GM23248 (cell line): ENCODE data around the gene SLC7A8. TPM values are rescaled to one million over a fixed set of nuclear protein-coding genes. Genes with fewer than 3 reads are reported as not detected.

Experiments
- DNase-seq: peaks from one replicate; pipeline ENCODE4 v3.0.0-alpha.2; 2015
- H2AFZ ChIP-seq: fragments of 200-600 bp; sonication (generic); 2 replicates; pipeline ENCODE4 v1.6.1; 2016; ENCODE audit warnings: antibody characterized with exemption
- H3F3A ChIP-seq: fragments of 200-600 bp; sonication (generic); 2 replicates; pipeline ENCODE4 v1.6.1; 2016; ENCODE audit warnings: mild to moderate bottlenecking, antibody characterized with exemption, mixed run types; ENCODE audit not compliant: insufficient read depth
- H3K27ac ChIP-seq: fragments of 200-600 bp; sonication (generic); 2 replicates; pipeline ENCODE4 v1.5.1; 2016; ENCODE audit warnings: mild to moderate bottlenecking
- H3K27me3 ChIP-seq: fragments of 200-600 bp; sonication (generic); replicated peaks from 2 replicates; pipeline ENCODE4 v1.6.1; 2016; ENCODE audit warnings: mild to moderate bottlenecking; ENCODE audit not compliant: insufficient read depth
- H3K36me3 ChIP-seq: fragments of 200-600 bp; sonication (generic); 2 replicates; pipeline ENCODE4 v1.6.1; 2016; ENCODE audit warnings: low read depth, mild to moderate bottlenecking
- H3K4me1 ChIP-seq: fragments of 200-600 bp; sonication (generic); 2 replicates; pipeline ENCODE4 v1.6.1; 2016; ENCODE audit warnings: mild to moderate bottlenecking; ENCODE audit not compliant: insufficient read depth
- H3K4me2 ChIP-seq: fragments of 200-600 bp; sonication (generic); one replicate; pipeline ENCODE4 v1.6.1; 2016; ENCODE audit warnings: mild to moderate bottlenecking; ENCODE audit not compliant: unreplicated experiment
- H3K4me3 ChIP-seq: fragments of 200-600 bp; sonication (generic); 2 replicates; pipeline ENCODE4 v1.5.1; 2016; ENCODE audit warnings: mild to moderate bottlenecking
- H3K79me2 ChIP-seq: fragments of 200-600 bp; sonication (generic); 2 replicates; pipeline ENCODE4 v1.6.1; 2016; ENCODE audit warnings: mild to moderate bottlenecking; ENCODE audit not compliant: insufficient read depth
- H3K9ac ChIP-seq: fragments of 200-600 bp; sonication (generic); 2 replicates; pipeline ENCODE4 v1.6.1; 2016; ENCODE audit warnings: mild to moderate bottlenecking
- H3K9me2 ChIP-seq: fragments of 200-600 bp; sonication (generic); 2 replicates; pipeline ENCODE4 v1.6.1; 2016; ENCODE audit warnings: mixed run types, mild to moderate bottlenecking, moderate library complexity; ENCODE audit not compliant: insufficient read depth
- H3K9me3 ChIP-seq: fragments of 200-600 bp; sonication (generic); one replicate; pipeline ENCODE4 v1.6.1; 2017; ENCODE audit warnings: low read depth
- H4K20me1 ChIP-seq: fragments of 200-600 bp; sonication (generic); 2 replicates; pipeline ENCODE4 v1.6.0; 2016; ENCODE audit not compliant: insufficient read depth
- EZH2 ChIP-seq: fragments of 200-600 bp; sonication (generic); IDR thresholded peaks from 2 replicates; pipeline ENCODE4 v1.6.1; 2018; ENCODE audit warnings: antibody characterized with exemption, mild to moderate bottlenecking; ENCODE audit not compliant: insufficient read depth, poor library complexity, severe bottlenecking
- EZH2phosphoT487 ChIP-seq: fragments of 200-600 bp; sonication (generic); IDR thresholded peaks from 2 replicates; pipeline ENCODE4 v1.6.1; 2018; ENCODE audit warnings: antibody characterized with exemption, moderate library complexity, mild to moderate bottlenecking, low read depth; ENCODE audit not compliant: insufficient read depth
- WGBS, 2 experiments: methylation state at CpG; one replicate each; pipeline ENCODE4 v1.1.6; 2015 to 2017; ENCODE audit warnings: low lambda C conversion rate in 2 of 2, low coverage in 1 of 2; ENCODE audit errors: missing lambda C conversion rate in 2 of 2; 5-methylcytosine and 5-hydroxymethylcytosine counted together
- in situ Hi-C: fragments of 300-500 bp; cut with MboI; formaldehyde crosslinking; loops from 2 replicates; pipeline ENCODE4 v1.15.0; 2020
- polyA plus RNA-seq: library from polyadenylated mRNA; unstranded; fragments of >200 nt; fragmentation: Nextera tagmentation; extraction: Ambion mirVana; gene quantifications from 2 replicates; pipeline ENCODE4 v1.2.1, GENCODE V29; 2016
- total RNA-seq: library from RNA; depleted of rRNA; stranded (reverse); fragments of >200 nt; shearing (Covaris generic); gene quantifications from 2 replicates; pipeline ENCODE4 v1.2.3, GENCODE V29; 2014

The SLC7A8 gene
- total and polyA plus RNA-seq, 2 experiments from 2014 or later = 6.7 to 9.9 TPM

- no peaks in the 10 kb centered on the region for H3K79me2 ChIP-seq
- H3K27me3 ChIP-seq = no peaks in the 10 kb centered on the region
- H3K4me1 ChIP-seq = peaks cover 19% of the 10 kb centered on the region
- H3K36me3 ChIP-seq = no peaks in the 10 kb centered on the region
- no peak overlapping the region for H3K4me2 ChIP-seq
- H4K20me1 ChIP-seq = no peaks in the 10 kb centered on the region
- H3K9me2 ChIP-seq = no peaks in the 10 kb centered on the region
- no peaks in the 10 kb centered on the region for H3K9me3 ChIP-seq
- H2AFZ ChIP-seq = no peak overlapping the region
- H3F3A ChIP-seq = peaks cover 7% of the 10 kb centered on the region; the same call in 1 of the 2 replicates
- no peak overlapping the region for H3K9ac ChIP-seq
- H3K4me3 ChIP-seq = no peak overlapping the region
- no peak for TF ChIP-seq EZH2
- no peak for TF ChIP-seq EZH2phosphoT487
- 96 to 98% methylated on average over 2 of the region's 2 CpGs for WGBS, 2 experiments
- in situ Hi-C loops = no loop called here
- no peak overlapping the region for H3K27ac ChIP-seq
- no peak for DNase-seq
Observed at GRCh38 chr14:23139874-23140273, 43.6 kb downstream of the SLC7A8 start.

- H3K4me3 ChIP-seq = no peak overlapping the region
- H2AFZ ChIP-seq = no peak overlapping the region
- DNase-seq = peak; percentile 64
- H3K27ac ChIP-seq = no peak overlapping the region
- peak overlapping the region; percentile 16 for H3K4me2 ChIP-seq
- H3K27me3 ChIP-seq = no peaks in the 10 kb centered on the region
- no peak overlapping the region; the same call in 1 of the 2 replicates for H3K9ac ChIP-seq
- H3K9me3 ChIP-seq = no peaks in the 10 kb centered on the region
- no peaks in the 10 kb centered on the region for H3K79me2 ChIP-seq
- H3F3A ChIP-seq = no peaks in the 10 kb centered on the region
- H3K4me1 ChIP-seq = peaks cover 19% of the 10 kb centered on the region
- no peaks in the 10 kb centered on the region for H3K9me2 ChIP-seq
- TF ChIP-seq EZH2 (no peak), EZH2phosphoT487 (no peak)
- in situ Hi-C loops = no loop called here
- no peaks in the 10 kb centered on the region for H3K36me3 ChIP-seq
- no peaks in the 10 kb centered on the region for H4K20me1 ChIP-seq
- WGBS, 2 experiments = 73 to 79% methylated on average over 6 of the region's 6 CpGs
Observed at GRCh38 chr14:23137813-23138535, 45.5 kb downstream of the SLC7A8 start.

GRCh38 chr14:23137192-23137812 is 46.2 kb downstream of the SLC7A8 start:
- in situ Hi-C loops = no loop called here
- Histone ChIP-seq H3K4me1 (peaks cover 17% of the 10 kb centered on the region), H3K27me3 (no peaks in the 10 kb centered on the region), H3K79me2 (no peaks in the 10 kb centered on the region), H3K4me3 (no peak overlapping the region), H3K9me2 (no peaks in the 10 kb centered on the region), H3K36me3 (no peaks in the 10 kb centered on the region), H3K27ac (no peak overlapping the region), H3K4me2 (no peak overlapping the region), H2AFZ (no peak overlapping the region), H3F3A (no peaks in the 10 kb centered on the region), H4K20me1 (no peaks in the 10 kb centered on the region), H3K9me3 (no peaks in the 10 kb centered on the region), H3K9ac (no peak overlapping the region)
- TF ChIP-seq EZH2phosphoT487 = no peak
- no peak for TF ChIP-seq EZH2
- WGBS, 2 experiments = 92 to 95% methylated on average over 11 of the region's 11 CpGs
- DNase-seq = no peak

- H3F3A ChIP-seq = no peaks in the 10 kb centered on the region
- H3K4me3 ChIP-seq = no peak overlapping the region
- in situ Hi-C loops = no loop called here
- H4K20me1 ChIP-seq = no peaks in the 10 kb centered on the region
- no peaks in the 10 kb centered on the region for H3K9me3 ChIP-seq
- H3K9me2 ChIP-seq = no peaks in the 10 kb centered on the region
- H3K4me2 ChIP-seq = no peak overlapping the region
- no peak overlapping the region for H3K27ac ChIP-seq
- no peaks in the 10 kb centered on the region for H3K27me3 ChIP-seq
- H3K9ac ChIP-seq = no peak overlapping the region
- TF ChIP-seq EZH2 (no peak), EZH2phosphoT487 (no peak)
- H2AFZ ChIP-seq = no peak overlapping the region
- no peaks in the 10 kb centered on the region for H3K36me3 ChIP-seq
- no peaks in the 10 kb centered on the region for H3K79me2 ChIP-seq
- DNase-seq = no peak
- H3K4me1 ChIP-seq = peaks cover 10% of the 10 kb centered on the region
- 92 to 94% methylated on average over 14 to 16 of the region's 16 CpGs for WGBS, 2 experiments
Observed at GRCh38 chr14:23136566-23137133, 46.8 kb downstream of the SLC7A8 start.
